ENCODE data around the gene TDRD7.

TDRD7 gene

DNA sequence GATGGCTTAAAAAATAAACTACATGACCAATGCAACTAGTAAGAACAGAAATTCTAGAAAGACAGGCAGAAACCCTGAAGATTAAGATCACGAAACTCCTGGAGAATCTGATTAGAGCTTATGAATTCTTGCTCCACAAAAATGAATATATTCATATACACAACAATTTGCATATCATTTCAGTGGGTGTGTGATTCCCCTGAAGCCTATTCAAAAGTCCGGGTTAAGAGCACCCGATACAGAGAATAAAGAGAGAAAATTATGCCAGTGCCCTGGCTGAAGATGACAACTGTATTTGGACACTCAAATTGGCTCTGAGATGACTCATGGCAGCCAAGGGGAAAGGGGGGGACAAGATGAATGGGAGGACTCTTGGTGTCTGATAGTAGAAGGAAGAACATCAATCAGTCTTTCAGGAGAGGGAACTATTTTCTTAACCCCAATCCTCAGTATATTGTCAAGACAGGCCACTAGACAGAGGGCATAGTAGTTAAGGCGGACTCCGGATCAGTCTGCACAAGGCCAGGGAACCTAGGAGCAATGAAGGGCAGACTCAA is 95.6 kb downstream of the TDRD7 start:
- DNase-seq: no peak

- no peak for DNase-seq
Observed at GRCh38 chr9:97508852-97509251, 97.0 kb downstream of the TDRD7 start.

- no peak for DNase-seq
Observed at GRCh38 chr9:97510797-97511654, 99.1 kb downstream of the TDRD7 start.

DNA sequence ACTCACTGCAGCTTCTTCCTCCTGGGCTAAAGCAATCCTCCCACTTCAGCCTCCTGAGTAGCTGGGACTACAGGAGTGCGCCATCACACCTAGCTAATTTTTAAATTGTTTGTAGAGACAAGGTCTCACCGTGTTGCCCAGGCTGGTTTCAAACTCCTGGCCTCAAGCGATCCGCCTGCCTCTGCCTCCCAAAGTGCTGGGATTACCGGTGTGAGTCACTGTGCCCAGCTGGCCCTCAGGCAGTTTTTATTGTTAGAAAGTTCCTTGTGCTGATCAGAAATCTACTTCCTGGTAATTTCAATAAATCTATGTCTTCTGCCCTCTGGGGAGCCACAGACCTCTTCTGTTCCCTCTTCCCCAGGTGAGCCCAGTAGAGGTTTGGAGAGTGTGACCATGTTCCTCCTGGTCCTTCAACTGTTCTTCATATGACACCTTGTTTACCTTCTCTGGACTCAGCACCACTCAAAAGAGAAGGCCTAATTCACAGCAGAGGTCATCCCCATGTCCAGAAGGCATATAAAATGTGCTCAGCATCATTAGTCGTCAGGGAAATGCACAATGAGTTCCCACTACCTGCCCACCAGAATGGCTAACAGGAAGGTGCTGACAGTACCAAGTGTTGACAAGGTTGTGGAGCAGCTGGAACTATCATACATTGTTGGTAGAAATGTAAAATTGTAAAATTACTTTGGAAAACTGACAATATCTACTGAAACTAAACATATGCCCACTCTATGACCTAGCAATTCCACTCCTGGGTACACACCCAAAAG is 99.9 kb downstream of the TDRD7 start:
- no peak for DNase-seq

GRCh38 chr9:97512966-97513560 is 101.2 kb downstream of the TDRD7 start:
- no peak for DNase-seq

DNA sequence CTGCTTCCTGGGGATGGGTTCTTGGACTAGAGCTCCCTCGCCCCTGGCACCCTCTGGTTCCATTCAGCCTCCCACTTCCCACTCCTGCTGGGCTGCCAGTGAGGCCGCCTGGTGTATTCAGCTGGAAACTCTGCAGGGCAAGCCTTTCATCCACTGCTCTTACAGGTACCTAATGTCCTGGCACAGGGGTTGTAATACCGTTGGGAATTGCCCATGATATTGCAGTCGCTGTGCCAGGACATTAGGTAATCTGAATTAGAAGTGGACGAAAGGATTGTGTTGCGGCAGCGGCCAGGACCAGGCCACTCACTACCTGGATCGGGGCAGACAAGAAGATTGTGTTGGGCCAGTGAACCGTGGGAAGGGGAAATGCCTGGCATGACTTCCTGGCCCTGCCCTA is 102.6 kb downstream of the TDRD7 start:
- DNase-seq: no peak

DNA sequence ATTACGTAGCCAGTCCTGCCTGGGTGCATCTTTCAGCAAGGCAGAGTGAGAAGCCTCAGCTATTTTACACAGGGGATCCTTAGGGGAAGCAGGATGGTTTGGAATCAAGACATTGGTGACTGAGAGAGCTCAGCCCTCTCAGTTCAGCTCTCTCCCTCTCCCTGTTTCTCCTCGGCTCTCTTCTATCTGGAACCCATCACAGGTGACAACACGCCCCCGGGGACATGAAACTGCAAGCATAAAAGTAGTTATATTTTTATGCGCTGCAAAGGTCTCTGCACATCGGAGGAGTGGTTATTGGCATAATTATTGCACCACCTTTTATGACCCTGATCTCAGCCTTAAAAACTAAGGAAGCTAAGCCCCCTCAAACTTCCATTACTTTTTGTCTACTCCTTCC is 103.8 kb downstream of the TDRD7 start:
- no peak for DNase-seq

GRCh38 chr9:97516111-97516510 is 104.2 kb downstream of the TDRD7 start:
- DNase-seq: no peak

DNA sequence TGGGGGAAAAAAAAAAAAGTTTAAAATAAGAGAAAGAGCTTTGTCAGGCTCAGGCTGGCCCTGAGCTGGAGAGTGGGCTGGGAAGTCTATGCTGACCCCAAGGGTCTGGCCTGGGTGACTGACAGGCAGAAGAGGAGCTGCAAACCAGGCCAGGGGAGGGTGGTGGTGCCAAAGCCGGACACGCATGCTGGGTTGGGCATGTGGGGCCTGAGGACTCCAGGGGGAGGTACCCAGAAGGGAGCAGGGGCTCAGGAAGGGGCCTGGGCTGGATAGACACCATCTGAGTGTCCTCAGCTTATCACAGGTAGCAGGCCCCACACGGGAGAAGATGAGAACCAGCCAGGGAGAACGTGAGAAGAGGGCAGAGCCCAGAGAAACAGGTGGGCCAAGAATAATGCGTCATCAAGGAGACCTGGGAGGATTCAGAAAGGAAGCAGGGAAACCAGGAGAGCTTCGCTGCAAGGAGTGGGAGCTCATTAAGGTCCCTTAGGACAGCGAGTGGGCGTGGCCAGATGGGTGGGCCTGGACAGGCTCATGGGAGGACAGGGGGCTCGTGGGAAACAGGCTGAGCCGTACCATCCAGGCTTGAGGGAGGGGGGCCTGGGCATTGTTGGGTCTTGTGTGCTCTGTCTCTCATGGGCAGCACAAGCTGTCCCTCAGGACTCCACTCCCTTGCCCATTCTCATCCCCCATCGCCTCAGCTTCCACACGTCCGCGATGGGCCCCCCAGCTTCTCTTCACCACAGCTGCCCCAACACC is 105.6 kb downstream of the TDRD7 start:
- DNase-seq: no peak

GRCh38 chr9:97518166-97518908 is 106.4 kb downstream of the TDRD7 start:
- DNase-seq: no peak

DNA sequence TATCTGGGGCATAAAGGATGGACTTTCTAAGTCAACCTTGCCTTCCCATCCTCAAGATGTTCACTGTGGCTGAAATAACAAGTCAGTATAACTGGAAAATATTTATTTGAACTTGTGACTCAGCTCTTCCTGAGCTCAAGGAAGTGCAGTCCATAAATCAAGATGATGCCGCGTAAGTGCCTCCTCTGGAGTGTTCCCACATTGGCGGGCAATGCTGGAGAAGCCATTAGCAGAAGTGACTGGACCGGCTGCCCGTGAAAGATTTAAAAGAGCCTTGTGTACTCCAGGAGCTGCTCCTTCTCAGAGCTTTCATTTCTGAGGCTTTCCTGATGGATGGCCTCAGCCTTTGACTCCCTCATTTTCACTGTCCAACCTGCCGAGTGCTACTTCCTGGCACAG is 107.0 kb downstream of the TDRD7 start:
- DNase-seq: peak; percentile 32

DNA sequence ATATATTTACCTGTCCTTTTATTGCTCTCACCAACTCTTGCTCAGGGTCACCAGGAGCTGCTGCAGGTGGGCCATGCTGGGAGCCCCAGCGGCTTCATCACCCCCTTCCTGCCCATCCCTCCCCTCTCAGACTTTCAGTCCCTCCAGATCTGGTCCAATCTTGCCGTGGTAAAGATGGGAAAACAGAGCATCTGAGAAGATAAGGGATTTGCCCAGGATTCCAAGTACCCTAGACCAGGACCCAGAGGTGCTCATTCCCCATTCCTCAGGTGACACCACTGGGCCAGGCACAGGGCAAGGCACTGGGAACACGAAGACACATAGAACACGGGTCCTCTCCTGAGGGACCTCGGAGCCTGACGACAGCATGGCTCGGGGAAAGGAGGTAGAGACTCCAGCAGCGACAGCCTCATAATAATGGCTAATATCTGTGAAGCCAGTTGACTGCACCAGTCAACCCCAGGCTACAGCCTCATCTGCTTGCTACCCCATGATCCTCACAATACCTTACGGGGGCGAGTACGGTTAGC is 107.6 kb downstream of the TDRD7 start:
- DNase-seq: no peak

- no peak for DNase-seq
Observed at GRCh38 chr9:97521576-97522333, 109.9 kb downstream of the TDRD7 start.

DNA sequence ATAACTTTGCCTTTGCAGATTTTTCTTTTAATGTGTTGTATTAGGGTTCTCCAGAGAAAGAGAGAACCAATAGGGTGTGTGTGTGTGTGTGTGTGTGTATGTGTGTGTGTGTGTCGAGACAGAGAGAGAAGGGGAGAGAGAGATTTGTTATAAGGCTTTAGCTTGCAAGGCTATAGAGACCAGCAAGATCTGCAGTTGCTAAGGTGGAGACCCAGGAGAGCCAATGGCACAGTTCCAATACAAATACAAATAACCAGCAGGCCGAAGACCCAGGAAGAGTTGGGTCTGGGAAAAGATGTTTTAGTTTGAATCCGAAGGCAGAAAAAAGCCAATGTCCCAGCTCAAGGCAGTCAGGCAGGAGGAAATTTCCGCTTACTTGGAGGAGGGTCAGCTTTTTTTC is 112.5 kb downstream of the TDRD7 start:
- no peak for DNase-seq

DNA sequence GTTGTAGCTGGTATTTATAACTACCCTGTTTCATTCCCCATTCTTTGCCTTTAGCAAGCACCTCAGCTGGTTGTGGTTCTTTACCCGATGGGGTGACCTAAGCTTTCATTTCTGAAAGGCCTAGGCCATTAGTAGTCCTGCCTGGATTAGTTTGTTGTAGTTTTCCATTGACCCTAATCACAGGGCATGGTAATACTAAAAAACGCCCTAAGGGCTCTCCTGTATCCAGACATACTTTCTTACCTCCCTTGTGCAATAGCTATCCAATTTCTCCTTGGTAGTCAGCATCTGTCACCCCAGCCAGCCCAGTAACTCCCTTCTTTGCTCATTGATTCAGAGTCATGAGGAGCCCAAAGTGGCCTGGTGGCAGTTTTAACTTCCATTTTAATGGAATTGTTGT is 113.6 kb downstream of the TDRD7 start:
- no peak for DNase-seq

DNA sequence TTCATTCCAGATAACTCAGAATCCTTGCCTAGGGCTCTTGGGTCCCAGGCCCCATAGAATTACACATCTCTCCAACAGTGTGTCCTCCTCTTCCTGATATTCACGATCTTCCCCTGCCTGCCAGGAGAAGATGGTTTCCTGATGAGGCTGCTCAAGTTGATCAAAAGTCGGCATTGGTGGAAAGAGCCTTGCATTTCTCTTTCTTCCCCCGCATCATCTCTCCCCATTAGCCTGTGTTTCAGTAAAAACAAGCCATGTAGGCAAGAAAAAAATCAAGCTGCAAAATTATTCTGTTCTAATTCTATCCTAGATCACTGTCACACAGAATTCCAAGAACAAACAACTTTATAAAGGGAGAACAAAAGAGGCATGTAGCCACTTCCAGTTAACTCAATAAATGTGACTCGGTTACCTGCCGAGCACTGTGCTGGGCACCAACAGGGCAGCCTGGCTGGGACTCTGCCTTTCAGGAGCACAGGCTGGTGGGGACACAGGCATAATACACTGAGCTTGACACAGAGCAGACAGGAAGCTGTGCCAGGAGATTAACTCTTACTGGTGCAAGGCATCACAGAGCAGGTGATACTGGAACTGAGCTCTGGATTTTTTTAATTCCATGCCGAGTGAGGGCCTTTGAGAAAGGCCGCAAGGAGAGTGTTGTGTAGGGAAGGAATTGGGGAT is 115.1 kb downstream of the TDRD7 start:
- DNase-seq: no peak

DNA sequence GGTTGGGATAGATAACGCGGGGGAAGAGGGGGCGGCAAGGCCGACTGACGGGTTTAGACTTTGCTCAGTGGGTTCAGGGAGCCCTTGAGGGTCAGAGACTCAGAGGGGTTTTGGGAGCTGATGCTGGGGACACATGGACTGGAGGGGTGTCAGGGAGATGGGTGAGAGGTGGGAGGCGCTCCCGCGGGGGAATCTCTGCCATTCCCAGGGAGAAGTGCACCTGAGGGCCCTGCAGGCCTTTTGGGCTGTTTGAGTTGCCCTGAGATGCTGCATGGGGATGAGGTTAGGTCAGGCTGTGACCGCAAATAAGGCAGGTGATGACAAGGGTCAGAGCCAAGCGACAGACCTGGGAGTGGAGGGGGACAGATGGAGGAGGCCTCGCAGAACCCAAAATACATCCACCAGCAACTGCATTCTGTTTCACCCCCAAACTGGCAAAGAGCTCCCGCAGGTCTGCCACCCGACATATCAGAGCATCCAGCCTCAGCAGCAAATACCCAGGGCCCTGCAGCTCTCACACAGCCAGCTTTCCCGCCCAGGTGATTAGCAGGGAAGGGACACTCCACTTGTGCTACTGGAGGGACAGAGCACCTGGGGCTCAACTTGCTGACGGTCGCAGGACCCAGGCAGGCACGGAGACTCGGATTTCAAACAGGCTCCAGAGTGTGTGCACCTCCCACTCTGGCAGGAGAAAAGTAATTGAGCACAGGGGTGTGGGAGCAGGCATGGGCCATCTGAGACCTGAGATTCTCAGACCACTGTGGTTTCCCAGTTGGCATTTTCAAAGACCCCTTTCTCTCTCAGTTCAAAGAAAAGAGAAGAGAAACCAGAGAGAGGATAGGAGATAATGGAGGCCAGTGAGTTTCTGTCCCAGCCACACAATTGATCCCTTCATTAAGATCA is 116.0 kb downstream of the TDRD7 start:
- no peak for DNase-seq

GRCh38 chr9:97528529-97529230 is 116.8 kb downstream of the TDRD7 start:
- DNase-seq: no peak
